ENCODE data around the gene ADCY2.

GRCh38 chr5:7541898-7542297 lies 146.0 kb downstream of the ADCY2 start:
- TF ChIP-seq, protein P1, sequence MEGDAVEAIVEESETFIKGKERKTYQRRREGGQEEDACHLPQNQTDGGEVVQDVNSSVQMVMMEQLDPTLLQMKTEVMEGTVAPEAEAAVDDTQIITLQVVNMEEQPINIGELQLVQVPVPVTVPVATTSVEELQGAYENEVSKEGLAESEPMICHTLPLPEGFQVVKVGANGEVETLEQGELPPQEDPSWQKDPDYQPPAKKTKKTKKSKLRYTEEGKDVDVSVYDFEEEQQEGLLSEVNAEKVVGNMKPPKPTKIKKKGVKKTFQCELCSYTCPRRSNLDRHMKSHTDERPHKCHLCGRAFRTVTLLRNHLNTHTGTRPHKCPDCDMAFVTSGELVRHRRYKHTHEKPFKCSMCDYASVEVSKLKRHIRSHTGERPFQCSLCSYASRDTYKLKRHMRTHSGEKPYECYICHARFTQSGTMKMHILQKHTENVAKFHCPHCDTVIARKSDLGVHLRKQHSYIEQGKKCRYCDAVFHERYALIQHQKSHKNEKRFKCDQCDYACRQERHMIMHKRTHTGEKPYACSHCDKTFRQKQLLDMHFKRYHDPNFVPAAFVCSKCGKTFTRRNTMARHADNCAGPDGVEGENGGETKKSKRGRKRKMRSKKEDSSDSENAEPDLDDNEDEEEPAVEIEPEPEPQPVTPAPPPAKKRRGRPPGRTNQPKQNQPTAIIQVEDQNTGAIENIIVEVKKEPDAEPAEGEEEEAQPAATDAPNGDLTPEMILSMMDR (IDR thresholded peaks at IDR 0.05) = no peak
- TF ChIP-seq POLR2A (IDR thresholded peaks at IDR 0.05) = no peak
